ENCODE results near the gene SH3BGRL2. TPM values are rescaled to one million over a fixed set of nuclear protein-coding genes. Genes with fewer than 3 reads are reported as not detected.

SH3BGRL2 gene
- total RNA-seq, 1 experiment from 2014 or later, result 11.8 TPM

DNA sequence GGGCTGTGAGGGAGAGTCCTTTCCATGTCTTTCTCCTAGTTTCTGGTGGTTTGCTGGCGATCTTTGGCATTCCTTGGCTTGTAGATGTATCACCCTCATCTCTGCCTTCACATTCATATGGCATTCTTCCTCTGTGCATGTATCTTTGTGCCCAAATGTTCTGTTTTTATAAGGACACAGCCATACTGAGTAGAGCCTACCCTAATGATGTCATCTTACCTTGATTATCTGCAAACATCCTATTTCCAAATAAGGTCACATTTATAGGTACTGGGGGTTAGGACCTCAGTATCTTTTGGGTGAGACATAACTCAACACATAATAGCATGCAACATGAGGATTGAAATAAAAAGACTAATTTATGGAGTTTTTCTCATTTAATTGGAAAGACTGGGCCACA lies 5.5 kb downstream of the SH3BGRL2 start:
- H3K27ac ChIP-seq (ENCODE audit: insufficient read length, low read depth, low read length), result no peak overlapping the region
- H3K9ac ChIP-seq (ENCODE audit: extremely low read depth, insufficient read length, low read length), result no peak overlapping the region
- no peak overlapping the region for H3T11ph ChIP-seq (ENCODE audit: low read length)
- no peaks in the 10 kb centered on the region; a peak in 1 of 7 replicates for H3K36me3 Mint-ChIP-seq (ENCODE audit: insufficient read depth in 1 of 3, low read depth in 3 of 3)
- H3K23me2 ChIP-seq (ENCODE audit: insufficient read length, low read depth, low read length, poor library complexity, severe bottlenecking), result no peaks in the 10 kb centered on the region
- H3K4me3 Mint-ChIP-seq, result no peak overlapping the region
- no peaks in the 10 kb centered on the region for H3K79me2 ChIP-seq (ENCODE audit: insufficient read depth, low read length)
- no peak overlapping the region for H3K14ac ChIP-seq (ENCODE audit: insufficient read depth, low read length)
- WGBS (ENCODE audit: extremely low coverage, insufficient read length, low lambda C conversion rate), result no CpG with 5 or more reads among the region's 1 CpG
- TF ChIP-seq CTCF (conservative IDR thresholded peaks at IDR 0.05), result no peak
- H3K56ac ChIP-seq (ENCODE audit: insufficient read length, low read depth, low read length), result no peak overlapping the region
- no peak overlapping the region for H2AFZ ChIP-seq (ENCODE audit: low read length)
- no peak overlapping the region for H4K5ac ChIP-seq (ENCODE audit: insufficient read length, low read depth, low read length)
- no peak overlapping the region for H2BK5ac ChIP-seq (ENCODE audit: insufficient read length, low read length)
- H2BK20ac ChIP-seq (ENCODE audit: low read depth, low read length, poor library complexity, severe bottlenecking), result no peak overlapping the region
- no peak overlapping the region for H2BK120ac ChIP-seq (ENCODE audit: low read depth, low read length, poor library complexity, severe bottlenecking)
- no peaks in the 10 kb centered on the region for H3K27me3 ChIP-seq (ENCODE audit: insufficient read depth, low read length)
- no peak for DNase-seq
- H3K4me1 Mint-ChIP-seq, result peaks cover 11 to 19% of the 10 kb centered on the region in 2 experiments
- H3K27me3 Mint-ChIP-seq (ENCODE audit: low read depth), result no peaks in the 10 kb centered on the region
- H3K9me3 ChIP-seq (ENCODE audit: control insufficient read depth, low read depth, low read length), result no peaks in the 10 kb centered on the region
- H3K27ac Mint-ChIP-seq, result no peak overlapping the region
- no peak overlapping the region for H2BK12ac ChIP-seq (ENCODE audit: insufficient read length, low read depth, low read length)
- no peak overlapping the region for H3K18ac ChIP-seq (ENCODE audit: insufficient read length, low read depth, low read length)
- H3K79me1 ChIP-seq (ENCODE audit: insufficient read depth, low read depth, low read length, poor library complexity, severe bottlenecking), result peaks cover 3% of the 10 kb centered on the region
- H4K91ac ChIP-seq (ENCODE audit: insufficient read length, low read depth, low read length), result no peak overlapping the region
- no peak overlapping the region for H2BK15ac ChIP-seq (ENCODE audit: low read depth, low read length)
- H3K4me1 ChIP-seq (ENCODE audit: insufficient read depth, low read length), result peaks cover 2% of the 10 kb centered on the region; the same call in 1 of the 2 replicates
- no peaks in the 10 kb centered on the region for H4K20me1 ChIP-seq (ENCODE audit: control insufficient read depth, insufficient read depth, insufficient read length)
- H4K8ac ChIP-seq (replicated peaks; ENCODE audit: insufficient read length, low read depth, low read length), result no peak overlapping the region
- no peak overlapping the region for H3K4ac ChIP-seq (ENCODE audit: low read depth, low read length)
- H3K9me3 Mint-ChIP-seq, result no peaks in the 10 kb centered on the region
- H2AK5ac ChIP-seq (ENCODE audit: insufficient read length, low read length), result no peak overlapping the region
- no peak overlapping the region for H3K4me2 ChIP-seq (ENCODE audit: insufficient read depth, insufficient read length, low read length)
- H3K23ac ChIP-seq (ENCODE audit: insufficient read length, low read depth, low read length), result no peak overlapping the region

Measured in H9 (cell line).